GM12878 (cell line): ENCODE measurements around the gene ADAP1.

Experiments used
- ATF7 ChIP-seq: fragments of 450-650 bp; IDR thresholded peaks from 2 replicates; pipeline ENCODE4 v1.6.1; 2016; ENCODE audit warnings: low read depth, mild to moderate bottlenecking
- CTCF ChIP-seq, 3 experiments: IDR thresholded peaks in 2 of 3; conservative IDR thresholded peaks in 1 of 3; 2 replicates each; pipeline ENCODE4 v1.5.1; 2011; ENCODE audit warnings: low read depth in 3 of 3, low read length in 3 of 3, mild to moderate bottlenecking in 3 of 3, control low read depth in 2 of 3, moderate library complexity in 2 of 3, inconsistent platforms in 1 of 3, mixed read lengths in 1 of 3; ENCODE audit not compliant: control insufficient read depth in 2 of 3, insufficient read depth in 1 of 3; ENCODE audit errors: extremely low read depth in 1 of 3
- MYC ChIP-seq: IDR thresholded peaks from 2 replicates; pipeline ENCODE4 v1.6.1; 2011; ENCODE audit warnings: mild to moderate bottlenecking, low read length, moderate library complexity, inconsistent platforms; ENCODE audit not compliant: insufficient read depth, insufficient replicate concordance, insufficient read length, severe bottlenecking
- NR2C1 ChIP-seq: fragments of 450-650 bp; IDR thresholded peaks from 2 replicates; pipeline ENCODE4 v1.6.1; 2017; ENCODE audit warnings: antibody characterized with exemption, mild to moderate bottlenecking, moderate library complexity
- NR2C2 ChIP-seq: IDR thresholded peaks from 2 replicates; pipeline ENCODE4 v1.6.1; 2011; ENCODE audit warnings: borderline replicate concordance, low read depth; ENCODE audit not compliant: control insufficient read depth, insufficient read length
- NR2F1 ChIP-seq: fragments of 450-650 bp; conservative IDR thresholded peaks from 2 replicates; pipeline ENCODE4 v1.6.1; 2017; ENCODE audit warnings: mild to moderate bottlenecking
- POLR2A ChIP-seq: IDR thresholded peaks from 2 replicates; pipeline ENCODE4 v1.6.1; 2011; ENCODE audit warnings: low read depth, mild to moderate bottlenecking, low read length
- RCOR1 ChIP-seq: conservative IDR thresholded peaks from 2 replicates; pipeline ENCODE4 v1.6.1; 2012; ENCODE audit warnings: low read depth, low read length, improper control_type of control experiment
- REST ChIP-seq: IDR thresholded peaks from 2 replicates; pipeline ENCODE4 v1.6.1; 2012; ENCODE audit warnings: mild to moderate bottlenecking, low read depth, low read length
- SRF ChIP-seq, 2 experiments: IDR thresholded peaks; 2 replicates each; pipeline ENCODE4 v1.6.1; 2011; ENCODE audit warnings: low read depth in 2 of 2, low read length in 2 of 2, mild to moderate bottlenecking in 1 of 2, moderate library complexity in 1 of 2
- USF1 ChIP-seq: IDR thresholded peaks from 2 replicates; pipeline ENCODE4 v1.6.1; 2011; ENCODE audit warnings: borderline replicate concordance, low read depth, mild to moderate bottlenecking, moderate library complexity, mixed read lengths, low read length; ENCODE audit not compliant: insufficient read depth; ENCODE audit errors: extremely low read length
- USF2 ChIP-seq: IDR thresholded peaks from 2 replicates; pipeline ENCODE4 v1.6.1; 2011; ENCODE audit warnings: low read depth, low read length, improper control_type of control experiment, borderline replicate concordance
- YBX1 ChIP-seq: fragments of 450-650 bp; IDR thresholded peaks from 2 replicates; pipeline ENCODE4 v1.6.1; 2016; ENCODE audit warnings: antibody characterized with exemption

- TF ChIP-seq NR2C2 = no peak
- TF ChIP-seq SRF (IDR thresholded peaks at IDR 0.05; ENCODE audit: low read depth in 2 of 2, low read length in 2 of 2) = no peak
- no peak for TF ChIP-seq CTCF (IDR thresholded peaks at IDR 0.05 in 2 of 3, conservative IDR thresholded peaks at IDR 0.05 in 1 of 3; ENCODE audit: control insufficient read depth in 2 of 3, extremely low read depth in 1 of 3, insufficient read depth in 1 of 3, low read depth in 3 of 3, low read length in 3 of 3)
- TF ChIP-seq MYC = no peak
- no peak for TF ChIP-seq ATF7
- TF ChIP-seq RCOR1 = no peak
- TF ChIP-seq POLR2A = no peak
- no peak for TF ChIP-seq REST
- TF ChIP-seq USF1 = no peak
- no peak for TF ChIP-seq NR2C1
- TF ChIP-seq YBX1 = no peak
- no peak for TF ChIP-seq NR2F1
- no peak for TF ChIP-seq USF2
Observed at GRCh38 chr7:972676-973309, 18.3 kb upstream of the ADAP1 start.
